K562 (cell line): ENCODE results near the gene LANCL3. TPM values are rescaled to one million over a fixed set of nuclear protein-coding genes. Genes with fewer than 3 reads are reported as not detected.
"Not testable (repeated sequence)": the region's sequence is repeated elsewhere in the genome, so short reads cannot be mapped to it uniquely, and the experiment has no call there.

Source experiments
- ATAC-seq: fragments of 200-7000 bp; cut with Tn5 transposase; 3 replicates; pipeline ENCODE4 v1.9.1; 2020; ENCODE audit warnings: moderate library complexity
- Bru-seq: library from RNA; stranded (reverse); fragments of 400-500 nt; gene quantifications from one replicate; lab custom pipeline; 2021; lab: Mats Ljungman, UMichigan
- BruChase-seq, 2 experiments: library from RNA; stranded (reverse); fragments of 400-500 nt; gene quantifications; one replicate each; lab custom pipeline; 2021; lab: Mats Ljungman, UMichigan
- BruUV-seq: library from RNA; stranded (reverse); fragments of 400-500 nt; replicated peaks from 2 replicates; lab custom pipeline; 2021; lab: Mats Ljungman, UMichigan
- CTCF ChIA-PET: fragments of 300-600 bp; formaldehyde crosslinking; extraction: SDS; loops from one replicate; lab custom pipeline; 2021; ENCODE audit warnings: low intra/inter-chr PET ratio; lab: Yijun Ruan, JAX
- POLR2A ChIA-PET: fragments of 300-600, 350-650 bp; sonication (Branson Sonifier 250); formaldehyde crosslinking; extraction: SDS; loops from one replicate; lab custom pipeline; 2021; ENCODE audit warnings: antibody characterized with exemption, inconsistent platforms; lab: Yijun Ruan, JAX
- DNase-seq, 4 experiments: peaks; one replicate each; pipeline versions ENCODE4 v3.0.0 to v3.0.0-alpha.2; 2011 to 2018; ENCODE audit warnings: low spot score in 3 of 4, mixed read lengths in 3 of 4; ENCODE audit errors: extremely low read depth in 1 of 4
- FAIRE-seq: peaks from 2 replicates; lab custom pipeline; 2011; peaks lifted over from hg19 to GRCh38; lab: Jason Lieb, UNC
- H2AFZ ChIP-seq: 2 replicates; pipeline ENCODE4 v1.6.0; 2011; ENCODE audit warnings: low read depth, low read length, control low read depth, inconsistent platforms
- H3K27ac ChIP-seq: fragments of 200-600 bp; 3 replicates; pipeline ENCODE4 v1.8.0; 2011; ENCODE audit warnings: low read depth, mild to moderate bottlenecking, control low read depth, inconsistent platforms, low read length, moderate library complexity, mixed read lengths; ENCODE audit errors: extremely low read depth
- H3K27me3 ChIP-seq, 2 experiments: fragments of 300-600 bp in 1 of 2; 2 replicates in 1 of 2; 3 replicates in 1 of 2; pipeline versions ENCODE4 v1.6.0 to v1.8.0; 2011; ENCODE audit warnings: inconsistent platforms in 2 of 2, low read length in 2 of 2, mild to moderate bottlenecking in 1 of 2, mixed read lengths in 1 of 2, moderate library complexity in 1 of 2; ENCODE audit not compliant: control insufficient read depth in 2 of 2, insufficient read depth in 2 of 2
- H3K36me3 ChIP-seq: fragments of 300-600 bp; 3 replicates; pipeline ENCODE4 v1.8.0; 2011; ENCODE audit warnings: mild to moderate bottlenecking, low read length, inconsistent platforms; ENCODE audit not compliant: control insufficient read depth, insufficient read depth
- H3K4me1 ChIP-seq, 2 experiments: fragments of 200-600 bp in 1 of 2; replicated peaks in 1 of 2; 2 replicates in 1 of 2; 3 replicates in 1 of 2; pipeline versions ENCODE4 v1.5.1 to v1.8.0; 2011; ENCODE audit warnings: inconsistent platforms in 2 of 2, low read length in 2 of 2, mild to moderate bottlenecking in 1 of 2, mixed read lengths in 1 of 2, moderate library complexity in 1 of 2; ENCODE audit not compliant: control insufficient read depth in 2 of 2, insufficient read depth in 2 of 2
- H3K4me2 ChIP-seq: 2 replicates; pipeline ENCODE4 v1.6.1; 2011; ENCODE audit warnings: low read length, control low read depth, inconsistent platforms, mixed read lengths; ENCODE audit not compliant: insufficient read depth
- H3K4me3 ChIP-seq: fragments of 200-600 bp; sonication (generic), shearing (Covaris generic); 2 replicates; pipeline ENCODE4 v1.5.1; 2016; ENCODE audit warnings: control low read depth, inconsistent platforms
- H3K79me2 ChIP-seq: fragments of 200-600 bp; 3 replicates; pipeline ENCODE4 v1.8.0; 2011; ENCODE audit warnings: low read length, inconsistent platforms; ENCODE audit not compliant: control insufficient read depth, insufficient read depth
- H3K9ac ChIP-seq, 2 experiments: 2 replicates each; pipeline versions ENCODE4 v1.6.0 to v1.6.1; 2011; ENCODE audit warnings: low read depth in 2 of 2, low read length in 2 of 2, control low read depth in 1 of 2, inconsistent platforms in 1 of 2, mild to moderate bottlenecking in 1 of 2, mixed read lengths in 1 of 2; ENCODE audit not compliant: insufficient read depth in 1 of 2
- H3K9me1 ChIP-seq: one replicate; pipeline ENCODE4 v1.6.0; 2011; ENCODE audit warnings: inconsistent platforms, mild to moderate bottlenecking, low read length, moderate library complexity; ENCODE audit not compliant: control insufficient read depth, insufficient read depth
- H3K9me3 ChIP-seq: replicated peaks from 2 replicates; pipeline ENCODE4 v1.5.1; 2011; ENCODE audit warnings: low read depth, low read length, inconsistent platforms; ENCODE audit not compliant: control insufficient read depth, insufficient read depth
- H4K20me1 ChIP-seq: replicated peaks from 2 replicates; pipeline ENCODE4 v1.6.1; 2011; ENCODE audit warnings: low read length, inconsistent platforms, mixed read lengths; ENCODE audit not compliant: control insufficient read depth, insufficient read depth
- NFIC ChIP-seq: fragments of 450-650 bp; IDR thresholded peaks from 2 replicates; pipeline ENCODE4 v1.6.1; 2017; ENCODE audit warnings: mild to moderate bottlenecking, inconsistent platforms
- NRF1 ChIP-seq, 2 experiments: fragments of 450-650 bp; IDR thresholded peaks in 1 of 2; conservative IDR thresholded peaks in 1 of 2; 2 replicates each; pipeline ENCODE4 v1.6.1; 2014; ENCODE audit warnings: mild to moderate bottlenecking in 2 of 2
- ZFX ChIP-seq: sonication (generic); formaldehyde crosslinking; IDR thresholded peaks from 2 replicates; pipeline ENCODE4 v1.8.0; 2022; ENCODE audit warnings: mild to moderate bottlenecking, missing genetic modification reagents, moderate library complexity
- WGBS: fragments of 100-300 bp; shearing (Covaris generic); methylation state at CpG from one replicate; pipeline ENCODE4 v1.1.6; 2016; ENCODE audit warnings: low coverage, mixed read lengths; ENCODE audit not compliant: insufficient coverage; ENCODE audit errors: missing lambda C conversion rate; 5-methylcytosine and 5-hydroxymethylcytosine counted together
- in situ Hi-C: fragments of 300-500 bp; cut with MboI; formaldehyde crosslinking; loops from 4 replicates; pipeline ENCODE4 v1.15.0; 2018; ENCODE audit warnings: inconsistent platforms, mixed read lengths
- intact Hi-C: fragments of 100-400 bp; cut with micrococcal nuclease; formaldehyde crosslinking; loops from 2 replicates; pipeline ENCODE4 v1.14.2; 2022
- long read RNA-seq, 3 experiments: library from polyadenylated mRNA in 2 of 3; library from RNA in 1 of 3; unstranded in 2 of 3; stranded (forward) in 1 of 3; transcript quantifications; one replicate each; pipeline ENCODE4 v2.0.0, GENCODE V29; 2019 to 2022
- polyA minus RNA-seq, 3 experiments: library from RNA; depleted of rRNA, polyadenylated mRNA; stranded (reverse); fragments of >200 nt; gene quantifications; 2 replicates each; pipeline ENCODE4 v1.2.3, GENCODE V29; 2011
- polyA plus RNA-seq, 8 experiments: library from polyadenylated mRNA; depleted of rRNA in 4 of 8; stranded (reverse) in 5 of 8; unstranded in 3 of 8; fragments of >200 nt; fragmentation: Nextera tagmentation in 2 of 8; fragmentation: Illumina TruSeq in 1 of 8; extraction: Ambion mirVana in 2 of 8; extraction: Trizol in 1 of 8; gene quantifications; 2 replicates each; pipeline versions ENCODE4 v1.2.1 to v1.2.3, GENCODE V29; 2011 to 2014; ENCODE audit warnings: inconsistent platforms in 1 of 8, missing spikeins in 1 of 8
- total RNA-seq, 7 experiments: library from RNA; depleted of rRNA in 6 of 7; stranded (reverse); fragments of >200 nt in 6 of 7; fragmentation: Illumina TruSeq in 2 of 7; extraction: Trizol in 2 of 7; gene quantifications; 2 replicates each; pipeline versions ENCODE4 v1.2.1 to v1.2.3, GENCODE V29; 2011 to 2021; ENCODE audit warnings: low replicate concordance in 1 of 7

The LANCL3 gene
- 2.5 TPM in 2 replicates for total RNA-seq (2011; cell fraction: chromatin; rRNA removed; ENCODE audit: low replicate concordance)
- 2.3 and 2.5 TPM in 2 replicates for total RNA-seq (2011; cell fraction: nucleolus; rRNA removed)
- 1.5 and 3.3 TPM in 2 replicates for total RNA-seq (2011; cell fraction: nucleoplasm; rRNA removed)
- total RNA-seq (2014; rRNA removed) (0.41 and 0.57 TPM in 2 replicates), total RNA-seq (2014; rRNA removed; fragmentation: Illumina TruSeq; extraction: Trizol) (0.76 and 0.83 TPM in 2 replicates), total RNA-seq (2015; rRNA removed; fragmentation: Illumina TruSeq; extraction: Trizol) (0.45 and 0.58 TPM in 2 replicates), total RNA-seq (2021) (1.5 TPM in 2 replicates), polyA plus RNA-seq (2011; rRNA removed) (0.84 and 2.7 TPM in 2 replicates), polyA plus RNA-seq (2014; fragmentation: Illumina TruSeq; extraction: Trizol) (0.65 and 0.91 TPM in 2 replicates), polyA plus RNA-seq (2014; fragmentation: Nextera tagmentation; extraction: Ambion mirVana) (under 1 TPM; 0.45 to 0.50 TPM), polyA plus RNA-seq (2014; rRNA removed) (0.20 and 0.41 TPM in 2 replicates), polyA minus RNA-seq (2011; rRNA and poly(A)+ RNA removed) (0.91 and 3.3 TPM in 2 replicates), Bru-seq, nascent RNA (percentile 46 among the genes with signal in this experiment), BruChase-seq, experiment 1, labeled RNA remaining after a 2-hour chase (percentile 51 among the genes with signal in this experiment), BruChase-seq, experiment 2, labeled RNA remaining after a 6-hour chase (percentile 56 among the genes with signal in this experiment)
- polyA plus RNA-seq (2011; cell fraction: cytosol; rRNA removed) = 0.81 and 1.4 TPM in 2 replicates
- 1.0 and 2.3 TPM in 2 replicates for polyA plus RNA-seq (2011; cell fraction: nucleus; rRNA removed)
- polyA plus RNA-seq (2012) = 0.79 and 0.98 TPM in 2 replicates
- 0.67 and 1.6 TPM in 2 replicates for polyA minus RNA-seq (2011; cell fraction: cytosol; rRNA and poly(A)+ RNA removed)
- 1.8 and 5.8 TPM in 2 replicates for polyA minus RNA-seq (2011; cell fraction: nucleus; rRNA and poly(A)+ RNA removed)
- long read RNA-seq, experiment 1, full-length matches to known transcripts = 9 of 14 reads
- long read RNA-seq, experiment 1, partial matches to known transcripts = 2 of 14 reads
- long read RNA-seq, experiment 1, other reads (novel, unspliced or antisense) = 3 of 14 reads
- long read RNA-seq, experiment 2, partial matches to known transcripts = 0 of 2 reads
- long read RNA-seq, experiment 2, other reads (novel, unspliced or antisense) = 2 of 2 reads
- long read RNA-seq, experiment 3, partial matches to known transcripts = 0 of 1 reads
- long read RNA-seq, experiment 3, other reads (novel, unspliced or antisense) = 0 of 1 reads

GRCh38 chrX:37571426-37572107, at the start of gene LANCL3:
Gene LANCL3 (plus strand): TSS chrX:37571661. CDS start chrX:37571871, 210 bp downstream.
- ATAC-seq = peak; percentile 57
- peak within 1 kb of the TSS; percentile 48; the same call in 1 of the 3 replicates for H3K27ac ChIP-seq

DNA sequence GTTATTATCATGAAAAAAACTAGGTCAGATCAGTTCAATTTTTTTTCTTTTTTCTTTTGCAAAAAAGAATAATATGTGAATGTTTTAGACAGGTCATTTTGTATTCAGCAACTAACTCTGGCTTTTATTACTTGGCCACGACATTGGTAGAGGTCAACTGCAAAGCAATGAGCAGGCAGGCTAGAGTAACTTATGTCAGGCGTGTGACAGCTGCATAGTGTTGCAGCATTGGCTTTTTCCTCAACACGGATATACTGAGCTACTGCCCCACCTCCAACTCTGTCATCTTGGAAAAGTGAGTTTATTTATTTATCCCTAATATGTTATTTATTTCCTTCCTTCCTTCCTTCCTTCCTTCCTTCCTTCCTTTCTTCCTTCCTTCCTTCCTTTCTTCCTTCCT, 47.8 kb upstream of the LANCL3 start:
- in situ Hi-C loops = loop anchor here (25.0 kb wide), 1 partner anchor 639 kb away; no protein-coding TSS in a partner anchor
- ATAC-seq, H3K9ac ChIP-seq, H3K27ac ChIP-seq, H3K4me1 ChIP-seq, H3K79me2 ChIP-seq, H2AFZ ChIP-seq, CTCF ChIA-PET, POLR2A ChIA-PET, BruUV-seq, intact Hi-C loops, DNase-seq, H3K9me1 ChIP-seq, H3K36me3 ChIP-seq, H3K9me3 ChIP-seq, H3K4me3 ChIP-seq, H4K20me1 ChIP-seq, FAIRE-seq, H3K27me3 ChIP-seq, H3K4me2 ChIP-seq: not testable (repeated sequence)
- WGBS = 3% methylated on average over 3 of the region's 3 CpGs

More at GRCh38 chrX:37571426-37572107, at the start of gene LANCL3:
- H3K9me3 ChIP-seq, H3K27me3 ChIP-seq, H4K20me1 ChIP-seq, FAIRE-seq, BruUV-seq, H3K36me3 ChIP-seq, H3K9me1 ChIP-seq, CTCF ChIA-PET: not testable (repeated sequence)
- Histone ChIP-seq H3K79me2 (peaks cover 14% of the 10 kb centered on the region; the same call in 2 of the 3 replicates), H3K4me2 (peak within 1 kb of the TSS; percentile 72), H3K4me3 (peak within 1 kb of the TSS; percentile 38), H3K9ac (peak within 1 kb of the TSS; percentile 61 to 76), H3K4me1 (peaks cover 0 to 14% of the 10 kb centered on the region in 2 experiments; a peak in 2 of 5 replicates), H2AFZ (peak within 1 kb of the TSS; percentile 89)
- 0% methylated on average over 8 of the region's 68 CpGs for WGBS
- peak; percentile 20 to 57 (median 49) for DNase-seq
- intact Hi-C loops (loop anchor here (2.0 to 10.0 kb wide), 5 partner anchors 81 to 253 kb away; partner anchors contain the start of gene XK), in situ Hi-C loops (loop anchor here (10.0 kb wide), 1 partner anchor 253 kb away; no protein-coding TSS in a partner anchor)
- peak; percentile 41; the same call in 1 of the 2 replicates for TF ChIP-seq NFIC
- TF ChIP-seq NRF1 (conservative IDR thresholded peaks at IDR 0.05 in 1 of 2, IDR thresholded peaks at IDR 0.05 in 1 of 2) = peak; percentile 41 to 51; a peak in 3 of 4 replicates
- peak; percentile 21; the same call in 1 of the 2 replicates for TF ChIP-seq ZFX (CRISPR knock-in tag)
- POLR2A ChIA-PET = interaction anchor here (0.6 kb wide), 1 partner anchor 268 kb away, joined by 3 read pairs; no protein-coding TSS in a partner anchor
